ENCODE results near the gene PCDHGB1.
"Not testable (repeated sequence)": the region's sequence is repeated elsewhere in the genome, so short reads cannot be mapped to it uniquely, and the experiment has no call there.

PCDHGB1 gene

GRCh38 chr5:141389153-141390042, 39.5 kb downstream of the PCDHGB1 start:
- Histone ChIP-seq H3K4me3 (ENCODE audit: control insufficient read depth in 1 of 7, extremely low read depth in 1 of 7, insufficient read depth in 4 of 7, low read depth in 2 of 7, low read length in 6 of 7) (no peak overlapping the region), H3K4me1 (ENCODE audit: control extremely low read depth in 1 of 4, control insufficient read depth in 4 of 4, insufficient read depth in 4 of 4, low read length in 3 of 4) (no peaks in the 10 kb centered on the region), H3K27me3 (replicated peaks in 2 of 5; ENCODE audit: control insufficient read depth in 4 of 5, insufficient read depth in 5 of 5, low read length in 4 of 5) (peaks cover 13 to 80% (median 42%) of the 10 kb centered on the region in 5 experiments), H3K9me3 (ENCODE audit: control extremely low read depth in 1 of 5, control insufficient read depth in 4 of 5, insufficient read depth in 2 of 5, low read depth in 1 of 5, low read length in 4 of 5) (peaks cover 0 to 77% (median 52%) of the 10 kb centered on the region in 5 experiments), H3K36me3 (ENCODE audit: control insufficient read depth in 4 of 4, insufficient read depth in 4 of 4, low read length in 3 of 4) (peaks cover 0 to 8% (median 0%) of the 10 kb centered on the region in 4 experiments), H3K27ac (ENCODE audit: insufficient read depth in 1 of 2, low read depth in 1 of 2, low read length in 2 of 2, poor library complexity in 1 of 2, severe bottlenecking in 2 of 2) (no peak overlapping the region)
- DNase-seq = no peak
- POLR2A ChIA-PET = no interaction called here
- WGBS (ENCODE audit: insufficient coverage) = 34% methylated on average over 77 of the region's 77 CpGs
- CTCF ChIA-PET = interaction anchor here (1.0 to 1.7 kb wide), 4 partner anchors 7 to 135 kb away, joined by 3 to 4 read pairs (median 4); no protein-coding TSS in a partner anchor

GRCh38 chr5:141392429-141393198, 42.7 kb downstream of the PCDHGB1 start, which contains the start of gene PCDHGA8:
Gene PCDHGA8, plus strand, starts transcription at chr5:141392633. Its CDS starts 181 bp downstream, at chr5:141392814.
- POLR2A ChIA-PET = no interaction called here
- peaks cover 3 to 72% (median 55%) of the 10 kb centered on the region in 5 experiments for H3K9me3 ChIP-seq (ENCODE audit: control extremely low read depth in 1 of 5, control insufficient read depth in 4 of 5, insufficient read depth in 2 of 5, low read depth in 1 of 5, low read length in 4 of 5)
- peak within 1 kb of the TSS in 1 of 7 experiments; percentile 28 for H3K4me3 ChIP-seq (ENCODE audit: control insufficient read depth in 1 of 7, extremely low read depth in 1 of 7, insufficient read depth in 4 of 7, low read depth in 2 of 7, low read length in 6 of 7)

GRCh38 chr5:141393267-141393666, 43.4 kb downstream of the PCDHGB1 start:
- Histone ChIP-seq H3K36me3 (ENCODE audit: control insufficient read depth in 4 of 4, insufficient read depth in 4 of 4, low read length in 3 of 4) (peaks cover 0 to 8% (median 0%) of the 10 kb centered on the region in 4 experiments), H3K27ac (ENCODE audit: insufficient read depth in 1 of 2, low read depth in 1 of 2, low read length in 2 of 2, poor library complexity in 1 of 2, severe bottlenecking in 2 of 2) (no peak overlapping the region), H3K9me3 (ENCODE audit: control extremely low read depth in 1 of 5, control insufficient read depth in 4 of 5, insufficient read depth in 2 of 5, low read depth in 1 of 5, low read length in 4 of 5) (peaks cover 3 to 73% (median 52%) of the 10 kb centered on the region in 5 experiments), H3K4me1 (ENCODE audit: control extremely low read depth in 1 of 4, control insufficient read depth in 4 of 4, insufficient read depth in 4 of 4, low read length in 3 of 4) (no peaks in the 10 kb centered on the region), H3K27me3 (replicated peaks in 2 of 5; ENCODE audit: control insufficient read depth in 4 of 5, insufficient read depth in 5 of 5, low read length in 4 of 5) (peaks cover 13 to 73% (median 35%) of the 10 kb centered on the region in 5 experiments), H3K4me3 (ENCODE audit: control insufficient read depth in 1 of 7, extremely low read depth in 1 of 7, insufficient read depth in 4 of 7, low read depth in 2 of 7, low read length in 6 of 7) (peak overlapping the region in 1 of 7 experiments; percentile 28)
- 30% methylated on average over 17 of the region's 21 CpGs for WGBS (ENCODE audit: insufficient coverage)
- DNase-seq = no peak
- ChIA-PET POLR2A (no interaction called here), CTCF (interaction anchor here (1.3 kb wide), 1 partner anchor 165 kb away, joined by 4 read pairs; no protein-coding TSS in a partner anchor)

More at GRCh38 chr5:141392429-141393198, 42.7 kb downstream of the PCDHGB1 start, which contains the start of gene PCDHGA8:
- peaks cover 0 to 8% (median 0%) of the 10 kb centered on the region in 4 experiments for H3K36me3 ChIP-seq (ENCODE audit: control insufficient read depth in 4 of 4, insufficient read depth in 4 of 4, low read length in 3 of 4)
- H3K27ac ChIP-seq (ENCODE audit: insufficient read depth in 1 of 2, low read depth in 1 of 2, low read length in 2 of 2, poor library complexity in 1 of 2, severe bottlenecking in 2 of 2) = no peak within 1 kb of the TSS
- H3K4me1 ChIP-seq (ENCODE audit: control extremely low read depth in 1 of 4, control insufficient read depth in 4 of 4, insufficient read depth in 4 of 4, low read length in 3 of 4) = no peaks in the 10 kb centered on the region
- peaks cover 13 to 76% (median 37%) of the 10 kb centered on the region in 5 experiments for H3K27me3 ChIP-seq (replicated peaks in 2 of 5; ENCODE audit: control insufficient read depth in 4 of 5, insufficient read depth in 5 of 5, low read length in 4 of 5)
- WGBS (ENCODE audit: insufficient coverage) = 33% methylated on average over 35 of the region's 38 CpGs
- DNase-seq = peak in 2 of 3 donors; percentile 49 to 52
- CTCF ChIA-PET = interaction anchor here (1.3 to 2.5 kb wide), 2 partner anchors 29 to 165 kb away, joined by 4 to 9 read pairs; partner anchors contain the start of gene PCDHGA11

GRCh38 chr5:141394401-141395187, 44.7 kb downstream of the PCDHGB1 start:
- POLR2A ChIA-PET; DNase-seq; H3K36me3 ChIP-seq (ENCODE audit: control insufficient read depth in 4 of 4, insufficient read depth in 4 of 4, low read length in 3 of 4); H3K4me3 ChIP-seq (ENCODE audit: control insufficient read depth in 1 of 7, extremely low read depth in 1 of 7, insufficient read depth in 4 of 7, low read depth in 2 of 7, low read length in 6 of 7); H3K4me1 ChIP-seq (ENCODE audit: control extremely low read depth in 1 of 4, control insufficient read depth in 4 of 4, insufficient read depth in 4 of 4, low read length in 3 of 4); H3K27ac ChIP-seq (ENCODE audit: insufficient read depth in 1 of 2, low read depth in 1 of 2, low read length in 2 of 2, poor library complexity in 1 of 2, severe bottlenecking in 2 of 2): not testable (repeated sequence)
- 32% methylated on average over 26 of the region's 53 CpGs for WGBS (ENCODE audit: insufficient coverage)
- Histone ChIP-seq H3K27me3 (replicated peaks in 2 of 5; ENCODE audit: control insufficient read depth in 4 of 5, insufficient read depth in 5 of 5, low read length in 4 of 5) (peaks cover 12 to 73% (median 33%) of the 10 kb centered on the region in 5 experiments), H3K9me3 (ENCODE audit: control extremely low read depth in 1 of 5, control insufficient read depth in 4 of 5, insufficient read depth in 2 of 5, low read depth in 1 of 5, low read length in 4 of 5) (peaks cover 3 to 72% (median 52%) of the 10 kb centered on the region in 5 experiments)
- CTCF ChIA-PET = interaction anchor here (1.1 to 4.1 kb wide), 3 partner anchors 19 to 118 kb away, joined by 3 to 17 read pairs (median 9); partner anchors contain the start of genes PCDHGA10 and TAF7

- H3K4me1 ChIP-seq (ENCODE audit: control extremely low read depth in 1 of 4, control insufficient read depth in 4 of 4, insufficient read depth in 4 of 4, low read length in 3 of 4); H3K27ac ChIP-seq (ENCODE audit: insufficient read depth in 1 of 2, low read depth in 1 of 2, low read length in 2 of 2, poor library complexity in 1 of 2, severe bottlenecking in 2 of 2); POLR2A ChIA-PET; H3K36me3 ChIP-seq (ENCODE audit: control insufficient read depth in 4 of 4, insufficient read depth in 4 of 4, low read length in 3 of 4): not testable (repeated sequence)
- peak; percentile 43 to 81 (median 79) for DNase-seq
- peak within 1 kb of the TSS in 5 of 7 experiments; percentile 29 to 71 (median 48) for H3K4me3 ChIP-seq (ENCODE audit: control insufficient read depth in 1 of 7, extremely low read depth in 1 of 7, insufficient read depth in 4 of 7, low read depth in 2 of 7, low read length in 6 of 7)
- 4% methylated on average over 9 of the region's 43 CpGs for WGBS (ENCODE audit: insufficient coverage)
- H3K9me3 ChIP-seq (ENCODE audit: control extremely low read depth in 1 of 5, control insufficient read depth in 4 of 5, insufficient read depth in 2 of 5, low read depth in 1 of 5, low read length in 4 of 5) = peaks cover 8 to 69% (median 52%) of the 10 kb centered on the region in 5 experiments
- peaks cover 22 to 70% (median 31%) of the 10 kb centered on the region in 5 experiments for H3K27me3 ChIP-seq (replicated peaks in 2 of 5; ENCODE audit: control insufficient read depth in 4 of 5, insufficient read depth in 5 of 5, low read length in 4 of 5)
- CTCF ChIA-PET = interaction anchor here (0.6 to 4.1 kb wide), 14 partner anchors 9 to 166 kb away, joined by 3 to 20 read pairs (median 4); partner anchors contain the start of genes PCDHGA10, PCDHGA11, PCDHGB3 and PCDHGB6
Observed at GRCh38 chr5:141397756-141398551, 48.1 kb downstream of the PCDHGB1 start, which contains the start of gene PCDHGB5. Gene PCDHGB5, plus strand, starts transcription at chr5:141397947. Its CDS starts 181 bp downstream, at chr5:141398128.

Measured in common myeloid progenitor, CD34-positive (primary cell).